ENCODE results near the gene SGSM2. TPM values are rescaled to one million over a fixed set of nuclear protein-coding genes. Genes with fewer than 3 reads are reported as not detected.

SGSM2 gene
- total and polyA plus RNA-seq, 2 of the 8 experiments (the other 6 are each of a cell fraction or from before 2014, with no cell fraction given), result 44.5 to 77.7 TPM

DNA sequence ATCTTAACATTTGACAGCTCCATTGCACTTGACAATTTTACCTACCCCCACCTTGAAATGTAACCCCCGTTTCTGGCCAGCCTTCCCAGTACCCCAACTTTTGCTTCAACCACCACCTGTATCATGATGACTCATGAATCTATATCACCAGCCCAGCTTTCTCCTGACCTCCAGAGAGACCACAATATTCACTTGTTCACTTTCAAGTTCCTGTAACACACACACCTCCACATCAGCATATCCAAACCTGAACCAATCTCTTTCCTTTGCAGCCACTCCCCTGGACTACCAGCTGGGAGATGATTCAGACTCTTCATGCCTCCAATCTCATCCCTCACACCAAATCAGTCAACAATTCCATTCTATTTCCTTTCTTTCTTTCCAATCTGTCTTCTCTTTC lies 41.7 kb upstream of the SGSM2 start:
- 93% methylated on average over 1 of the region's 1 CpG; no CpG with 5 or more reads in 1 of the 2 experiments for WGBS, 2 experiments (ENCODE audit: extremely low coverage in 1 of 2, insufficient coverage in 1 of 2, insufficient read length in 1 of 2, insufficient replicate concordance in 2 of 2, low coverage in 1 of 2, low lambda C conversion rate in 2 of 2, missing lambda C conversion rate in 1 of 2)
- TF ChIP-seq CBX8 (IDR thresholded peaks at IDR 0.05; ENCODE audit: borderline replicate concordance, low read depth, low read length) (no peak), POU5F1 (IDR thresholded peaks at IDR 0.05; ENCODE audit: low read depth, low read length) (no peak), SP4 (IDR thresholded peaks at IDR 0.05; ENCODE audit: low read length) (no peak), KDM1A (IDR thresholded peaks at IDR 0.05; ENCODE audit: borderline replicate concordance, low read length) (no peak), TAF1 (IDR thresholded peaks at IDR 0.05; ENCODE audit: low read depth, low read length) (no peak), SAP30 (IDR thresholded peaks at IDR 0.05; ENCODE audit: insufficient read depth, insufficient replicate concordance, low read length) (no peak), NANOG (IDR thresholded peaks at IDR 0.05; ENCODE audit: insufficient read depth, low read depth, low read length, poor library complexity, severe bottlenecking) (no peak), TCF12 (IDR thresholded peaks at IDR 0.05; ENCODE audit: low read depth, low read length) (no peak), TAF7 (optimal IDR thresholded peaks at IDR 0.05; ENCODE audit: borderline replicate concordance, low read depth, low read length) (no peak), CHD2 (IDR thresholded peaks at IDR 0.05; ENCODE audit: low read length) (no peak), EP300 (IDR thresholded peaks at IDR 0.05; ENCODE audit: borderline replicate concordance in 1 of 2, low read depth in 2 of 2, low read length in 2 of 2) (no peak), POLR2AphosphoS5 (IDR thresholded peaks at IDR 0.05; ENCODE audit: low read depth, low read length) (no peak)
- TF ChIP-seq, protein P1, sequence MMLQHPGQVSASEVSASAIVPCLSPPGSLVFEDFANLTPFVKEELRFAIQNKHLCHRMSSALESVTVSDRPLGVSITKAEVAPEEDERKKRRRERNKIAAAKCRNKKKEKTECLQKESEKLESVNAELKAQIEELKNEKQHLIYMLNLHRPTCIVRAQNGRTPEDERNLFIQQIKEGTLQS (IDR thresholded peaks at IDR 0.05; ENCODE audit: insufficient read depth, low read depth, low read length), result no peak

More for the DNA sequence above, 41.7 kb upstream of the SGSM2 start:
- FAIRE-seq, result no peak
- Histone ChIP-seq H2BK15ac (ENCODE audit: low read length) (no peak overlapping the region), H3K79me2 (ENCODE audit: control insufficient read depth in 1 of 2, insufficient read depth in 2 of 2, low read length in 2 of 2) (peaks cover 0 to 9% of the 10 kb centered on the region in 2 experiments; a peak in 1 of 4 replicates), H2BK120ac (replicated peaks; ENCODE audit: low read depth, low read length) (no peak overlapping the region), H4K20me1 (replicated peaks in 1 of 2; ENCODE audit: control insufficient read depth in 1 of 2, insufficient read depth in 2 of 2, low read length in 2 of 2) (peaks cover 8 to 10% of the 10 kb centered on the region in 2 experiments), H3K4me1 (replicated peaks in 1 of 4; ENCODE audit: control insufficient read depth in 3 of 4, insufficient read depth in 4 of 4, low read length in 3 of 4) (no peaks in the 10 kb centered on the region), H3K9me3 (ENCODE audit: insufficient read depth in 2 of 2, low read depth in 1 of 2, low read length in 1 of 2) (no peaks in the 10 kb centered on the region), H3K79me1 (ENCODE audit: low read depth, low read length) (peaks cover 6% of the 10 kb centered on the region; the same call in 1 of the 2 replicates), H3K18ac (ENCODE audit: extremely low read depth, low read length) (no peak overlapping the region), H3K36me3 (ENCODE audit: control insufficient read depth in 2 of 4, insufficient read depth in 4 of 4, low read length in 3 of 4) (peaks cover 11 to 48% (median 28%) of the 10 kb centered on the region in 4 experiments; a peak in 7 of 8 replicates), H3K4me3 (ENCODE audit: extremely low read depth in 1 of 4, insufficient read depth in 2 of 4, low read depth in 3 of 4, low read length in 4 of 4) (no peak overlapping the region), H3K23me2 (ENCODE audit: low read depth, low read length) (peaks cover 2% of the 10 kb centered on the region; the same call in 1 of the 2 replicates), H2BK5ac (ENCODE audit: low read depth, low read length) (no peak overlapping the region), H3K56ac (replicated peaks; ENCODE audit: insufficient read length, low read depth, low read length) (no peak overlapping the region), H4K91ac (replicated peaks; ENCODE audit: insufficient read length, low read length) (no peak overlapping the region), H3K27me3 (replicated peaks in 1 of 4; ENCODE audit: control insufficient read depth in 3 of 4, extremely low read depth in 1 of 4, insufficient read depth in 3 of 4, low read length in 3 of 4) (no peaks in the 10 kb centered on the region), H2BK20ac (ENCODE audit: low read length) (no peak overlapping the region), H4K8ac (ENCODE audit: extremely low read depth, insufficient read depth, low read length) (no peak overlapping the region), H3K23ac (ENCODE audit: insufficient read length) (no peak overlapping the region), H2AK5ac (ENCODE audit: low read depth, low read length) (no peak overlapping the region), H2BK12ac (ENCODE audit: low read depth, low read length) (no peak overlapping the region), H2AFZ (ENCODE audit: low read length) (no peak overlapping the region), H3K14ac (ENCODE audit: insufficient read length) (no peak overlapping the region), H3K4ac (replicated peaks; ENCODE audit: insufficient read length, low read depth, low read length) (no peak overlapping the region), H3K9ac (replicated peaks in 1 of 4; ENCODE audit: extremely low read depth in 1 of 4, low read depth in 3 of 4, low read length in 3 of 4) (no peak overlapping the region), H4K5ac (ENCODE audit: insufficient read length, low read depth, low read length) (no peak overlapping the region), H3K4me2 (ENCODE audit: insufficient read depth in 1 of 2, low read depth in 2 of 2, low read length in 2 of 2) (no peak overlapping the region), H3K27ac (ENCODE audit: low read depth, low read length) (no peak overlapping the region)
- DNase-seq (ENCODE audit: low read depth in 1 of 2, low spot score in 2 of 2), result no peak
- POLR2A ChIA-PET (ENCODE audit: partially characterized antibody), result interaction anchor here (0.5 to 1.5 kb wide), 4 partner anchors 8 to 428 kb away, joined by 3 to 4 read pairs (median 3); partner anchors contain the start of genes SMG6 and SRR
- CTCF ChIA-PET (ENCODE audit: partially characterized antibody), result interaction anchor here (0.7 to 1.6 kb wide), 4 partner anchors 13 to 240 kb away, joined by 3 to 7 read pairs (median 6); partner anchors contain the start of gene HIC1

Measured in H1 (cell line).